HG03520 (cell line): ENCODE data around the gene SYS1.

Experiments used
- ATAC-seq: cut with Tn5 transposase; IDR thresholded peaks from one replicate; pipeline ENCODE4 v1.9.1; 2021; ENCODE audit warnings: mild to moderate bottlenecking, moderate library complexity; ENCODE audit not compliant: unreplicated experiment

The SYS1 gene

DNA sequence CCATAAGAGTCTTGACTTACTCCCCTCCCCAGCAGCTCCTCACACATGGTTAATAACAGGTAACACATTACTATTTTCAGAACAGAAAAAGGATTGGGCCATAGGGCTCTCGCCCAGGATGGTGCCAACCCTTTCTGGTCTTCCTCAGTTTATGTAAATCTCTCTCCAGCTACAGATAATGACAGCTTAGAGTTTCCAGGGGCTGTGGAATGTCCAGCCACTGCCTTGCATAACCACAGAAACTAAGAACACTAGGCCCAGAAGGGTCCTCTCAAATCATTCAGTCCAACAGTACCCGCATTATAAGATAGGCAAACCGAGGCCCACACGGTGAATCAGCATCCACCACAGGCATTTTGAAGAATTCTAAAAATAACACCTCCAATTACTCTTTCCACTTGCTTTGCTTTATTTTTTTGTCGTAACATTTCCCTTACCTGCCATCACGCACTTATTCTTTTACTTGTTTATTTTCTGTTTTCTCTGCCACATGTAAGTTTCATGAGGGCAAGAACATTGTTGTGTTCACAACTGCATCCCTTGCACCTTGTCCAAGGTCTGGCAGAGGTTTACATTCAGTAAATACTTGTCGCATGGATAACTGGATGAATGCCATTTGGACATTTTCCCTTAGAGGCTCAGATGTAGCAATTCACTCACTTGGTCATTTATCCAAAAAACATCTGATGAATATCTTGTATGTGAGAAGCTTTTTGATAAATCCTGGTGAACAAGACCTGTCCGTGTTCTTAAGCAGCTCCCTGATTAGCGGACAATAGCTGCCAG, 8.3 kb upstream of the SYS1 start:
- ATAC-seq, result no peak

DNA sequence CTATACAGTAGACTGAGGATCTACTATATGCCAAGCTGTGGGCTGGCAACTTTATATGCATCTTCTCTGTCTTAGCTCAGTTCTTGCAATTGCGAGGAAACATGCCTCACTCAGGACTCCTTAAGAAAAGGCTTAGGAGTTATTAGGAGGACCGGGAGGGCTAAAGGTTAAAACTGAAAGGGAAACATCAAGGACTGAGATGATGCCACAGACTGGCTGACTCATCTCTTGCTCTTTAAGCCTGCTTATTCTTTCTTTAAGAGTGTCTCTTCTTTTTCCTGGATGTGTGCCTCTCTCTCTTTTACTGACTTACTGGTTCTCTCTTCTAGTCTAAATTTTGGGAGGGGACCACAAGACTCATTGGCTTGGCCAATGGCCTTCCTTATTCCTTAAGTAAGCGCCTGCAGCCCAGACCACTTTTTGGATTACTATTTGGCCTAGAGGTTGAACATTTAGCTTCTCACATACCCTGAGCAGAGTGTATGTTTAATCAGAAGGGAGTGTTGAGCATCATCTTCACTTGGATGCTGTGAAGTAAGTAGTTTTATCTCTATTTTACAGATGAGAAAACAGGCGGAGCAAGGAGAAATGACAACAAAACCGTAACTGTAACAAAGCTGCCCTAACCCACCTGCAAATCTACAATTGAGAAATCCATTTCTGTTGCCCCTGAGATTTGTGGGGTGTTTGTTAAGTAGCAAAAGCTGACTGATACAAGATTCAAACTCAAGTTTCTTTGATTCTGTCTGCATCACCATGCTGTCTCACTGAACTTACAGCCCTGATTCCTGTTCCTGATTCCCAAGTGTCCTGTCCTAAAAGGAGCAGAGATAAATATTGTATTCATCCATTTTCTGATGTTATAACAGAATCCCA, 7.5 kb upstream of the SYS1 start:
- no peak for ATAC-seq

- no peak for ATAC-seq
Measured at GRCh38 chr20:45358282-45359068, 4.5 kb upstream of the SYS1 start.

DNA sequence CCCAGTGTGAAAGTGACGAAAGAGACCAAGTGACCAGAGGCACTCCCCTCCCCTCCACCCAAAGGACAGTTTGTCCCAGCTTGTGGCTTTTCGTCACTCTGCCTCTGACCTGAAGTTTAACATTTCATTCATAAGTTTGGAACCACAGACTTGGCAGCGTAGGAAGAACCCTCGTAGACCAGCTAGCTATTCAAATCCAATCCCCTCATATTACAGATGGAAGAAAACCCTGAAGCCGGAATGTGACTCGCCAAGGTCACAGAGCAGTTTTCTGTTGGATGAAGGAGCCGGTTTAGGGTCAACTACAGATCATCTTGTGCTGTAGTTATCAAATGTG, 3.9 kb upstream of the SYS1 start:
- ATAC-seq, result no peak

- ATAC-seq, result no peak
Measured at GRCh38 chr20:45359406-45360148, 3.4 kb upstream of the SYS1 start.

- ATAC-seq, result no peak
Measured at GRCh38 chr20:45361793-45362192, 1.2 kb upstream of the SYS1 start.

DNA sequence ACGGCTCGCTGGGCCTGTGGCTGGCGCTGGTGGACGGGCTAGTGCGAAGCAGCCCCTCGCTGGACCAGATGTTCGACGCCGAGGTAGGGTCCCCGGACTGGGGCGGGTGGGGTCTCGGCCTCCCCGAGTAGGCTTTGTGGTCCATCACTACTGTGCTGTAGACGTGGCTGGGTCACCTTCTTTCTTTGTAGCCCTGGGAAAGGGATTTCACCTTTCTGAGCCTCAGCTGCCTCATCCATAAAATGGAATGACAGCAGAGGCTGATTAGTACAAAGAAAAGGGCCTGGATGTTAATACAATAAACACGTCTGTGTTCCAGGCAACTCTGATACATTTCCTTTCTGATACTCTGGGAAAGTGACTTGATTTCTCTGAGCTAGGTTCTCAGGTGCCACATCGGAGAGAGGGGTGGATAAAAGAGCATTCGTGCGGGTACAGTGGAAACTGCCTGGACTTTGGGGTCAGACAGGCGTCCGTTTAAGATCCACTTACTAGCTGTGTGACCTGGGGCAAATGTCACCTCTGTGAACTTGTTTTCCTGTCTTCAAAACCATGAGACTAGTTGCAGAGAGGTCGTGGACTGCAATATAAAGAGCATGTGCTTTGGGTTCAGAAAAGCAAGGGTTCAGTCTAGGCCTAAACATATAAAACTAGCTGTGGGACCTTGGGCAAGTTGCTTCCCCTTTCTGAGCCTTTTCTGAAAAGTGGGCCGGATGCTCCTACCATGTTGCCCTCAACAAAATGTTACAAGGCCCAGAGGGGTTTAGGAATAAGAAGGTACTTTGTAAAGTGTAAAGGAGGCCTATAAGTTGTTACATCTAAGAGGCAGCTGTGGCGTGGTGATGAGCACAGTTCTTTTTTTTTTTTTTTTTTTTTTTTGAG, 896 bp downstream of the SYS1 start:
- ATAC-seq, result peak; percentile 1

GRCh38 chr20:45365444-45365970, 2.6 kb downstream of the SYS1 start:
- no peak for ATAC-seq

DNA sequence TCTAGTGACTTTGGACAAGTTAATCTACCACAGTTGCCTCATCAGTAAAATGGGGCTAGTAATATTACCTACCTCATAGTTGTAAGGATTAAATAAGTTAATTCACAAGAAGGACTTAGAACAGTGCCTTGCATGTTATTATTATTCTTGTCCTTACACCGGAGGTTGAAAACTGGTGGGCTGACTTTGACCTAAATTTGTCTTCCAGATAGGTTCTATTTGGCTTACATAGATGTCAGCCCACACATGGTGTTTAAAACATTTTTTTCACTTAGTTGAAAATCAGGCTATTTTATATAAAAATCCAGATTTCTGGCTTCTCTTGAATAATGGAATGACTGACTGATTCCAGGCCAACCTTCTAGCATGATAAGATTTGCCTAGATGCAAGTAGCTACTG, 3.2 kb downstream of the SYS1 start:
- ATAC-seq, result no peak

GRCh38 chr20:45366631-45367030, 3.7 kb downstream of the SYS1 start:
- no peak for ATAC-seq

GRCh38 chr20:45367126-45367525, 4.2 kb downstream of the SYS1 start:
- no peak for ATAC-seq

GRCh38 chr20:45368221-45368980, 5.4 kb downstream of the SYS1 start:
- ATAC-seq, result peak; percentile 80

DNA sequence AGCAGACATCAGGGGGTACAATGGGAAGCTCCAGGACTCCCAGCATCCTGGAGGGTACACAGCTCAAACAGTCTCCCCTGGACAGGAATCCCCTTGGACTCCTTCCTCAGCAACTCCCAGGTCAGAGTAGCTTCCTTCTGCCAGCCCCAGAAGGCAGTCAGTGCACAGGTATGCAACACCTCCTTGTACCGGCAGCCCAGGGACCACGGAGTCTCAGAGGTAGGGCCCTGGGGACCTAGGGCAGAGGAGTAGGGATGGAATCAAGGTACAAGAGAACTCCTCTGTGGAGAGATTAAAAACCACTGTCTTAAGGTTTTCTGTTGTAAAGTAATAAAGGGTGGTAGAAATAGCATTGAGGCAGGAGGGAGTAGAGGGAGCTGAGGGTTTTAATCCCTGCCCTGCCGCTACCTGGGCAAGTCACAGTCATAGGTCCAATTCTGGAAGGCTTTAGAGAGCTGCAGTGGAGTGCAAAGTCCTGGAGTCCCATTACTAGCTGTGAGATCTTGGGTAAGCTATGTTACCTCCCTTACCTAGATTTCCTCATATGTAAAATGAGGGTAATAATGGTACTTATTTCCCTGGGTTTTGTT, 7.7 kb downstream of the SYS1 start:
- no peak for ATAC-seq

DNA sequence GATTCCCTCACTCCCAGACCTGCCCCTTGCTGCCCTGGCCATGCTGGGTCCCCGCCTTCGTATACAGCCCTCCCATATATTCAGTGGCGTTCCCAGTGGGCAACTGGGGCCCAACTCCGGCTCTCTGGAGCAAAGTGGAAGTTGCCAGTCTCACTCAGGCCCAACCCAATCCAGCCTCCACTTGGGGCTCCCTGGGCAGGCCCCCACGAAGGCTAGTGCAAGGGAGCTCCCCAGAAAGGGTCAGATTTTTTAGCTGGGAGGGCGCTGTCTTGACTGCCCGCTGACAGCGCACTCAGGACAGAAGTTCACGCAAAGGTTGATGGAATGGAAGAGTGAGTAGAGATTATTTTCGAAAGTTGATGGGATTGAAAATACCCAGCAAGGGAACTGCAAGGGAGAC, 9.3 kb downstream of the SYS1 start:
- no peak for ATAC-seq

DNA sequence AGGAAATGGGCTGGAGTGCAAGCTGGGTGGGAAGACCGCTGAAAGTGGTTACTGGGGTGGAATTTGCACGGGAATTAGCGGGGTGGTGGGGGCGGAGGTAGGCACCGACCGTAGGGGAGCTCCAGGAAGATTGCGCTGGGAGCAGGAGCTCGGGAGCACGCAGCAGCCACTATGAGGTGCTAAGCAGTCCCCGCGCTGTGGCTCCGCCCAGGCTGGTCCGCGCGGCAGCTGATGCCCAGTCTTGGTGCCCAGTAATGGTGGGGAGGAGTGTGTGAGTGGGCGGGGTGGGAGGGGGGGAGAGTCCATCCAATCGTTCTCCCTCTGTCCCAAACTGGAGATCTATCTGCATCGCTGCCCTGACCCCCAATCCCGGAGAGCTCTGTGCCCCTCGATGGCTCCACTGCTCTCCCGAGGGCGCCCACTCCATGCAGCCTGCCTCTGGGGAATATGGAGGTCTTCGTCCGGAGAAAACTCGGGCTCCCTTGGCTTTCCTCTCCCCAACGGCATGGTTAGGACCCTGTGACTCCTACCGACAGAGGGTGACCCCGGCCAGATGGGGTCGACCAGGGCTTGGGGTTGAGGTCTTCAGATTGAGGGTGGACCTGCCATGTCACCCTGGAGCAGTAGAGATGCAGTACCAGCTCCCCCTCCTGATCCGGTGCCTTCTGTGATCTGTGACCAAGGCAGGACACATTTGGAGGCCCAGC, 9.8 kb downstream of the SYS1 start:
- no peak for ATAC-seq

DNA sequence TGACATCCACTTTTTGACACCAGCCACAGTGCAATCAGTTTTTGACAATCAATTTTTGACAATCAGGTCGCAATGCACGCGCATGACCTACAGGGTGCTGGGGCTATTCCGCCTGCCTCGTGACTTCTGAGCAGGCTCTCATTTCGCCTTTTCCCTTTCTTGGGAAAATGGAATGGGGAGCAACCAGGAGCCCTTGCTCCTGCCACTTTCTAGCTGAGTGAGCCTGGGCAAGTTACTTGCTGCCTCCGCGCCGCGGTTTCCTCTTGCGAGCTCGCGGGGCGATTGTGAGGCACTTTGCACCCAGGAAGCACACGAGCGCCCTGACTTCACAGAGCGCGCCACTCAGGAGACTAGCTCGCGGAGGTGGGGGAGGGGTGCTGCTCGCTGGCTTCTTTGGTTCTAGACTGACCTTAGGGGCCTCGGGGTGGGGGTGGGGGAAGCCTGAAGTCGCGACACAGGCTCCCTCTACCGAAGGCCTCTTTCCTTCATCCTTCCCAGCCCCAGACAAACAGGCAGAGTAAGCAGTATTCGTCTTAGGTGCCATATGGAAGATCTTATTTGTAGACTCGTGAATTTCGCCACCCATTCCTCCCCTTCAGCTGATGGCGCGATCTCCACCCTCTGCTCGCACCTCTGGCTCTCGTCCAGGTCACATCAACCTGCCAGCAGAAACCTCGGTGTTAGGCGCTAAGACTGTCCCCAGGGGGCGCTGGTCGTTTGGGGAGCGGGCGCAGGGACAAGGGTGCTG, 10.6 kb downstream of the SYS1 start:
- peak; percentile 60 for ATAC-seq

- ATAC-seq, result no peak
Measured at GRCh38 chr20:45374101-45374467, 11.1 kb downstream of the SYS1 start.
